Ovary (tissue), 10 donors: ENCODE data around the gene CCL14. TPM values are rescaled to one million over a fixed set of nuclear protein-coding genes. Genes with fewer than 3 reads are reported as not detected.

Experiments
- DNase-seq, 5 donors: peaks; one replicate each; pipeline ENCODE4 v3.0.0-alpha.2; 2019 to 2020
- H3K27ac ChIP-seq, 2 donors: fragments of 200-600 bp; one replicate each; pipeline versions ENCODE4 v1.5.1 to v1.8.0; 2019 to 2022
- H3K27me3 ChIP-seq: fragments of 200-600 bp; one replicate; pipeline ENCODE4 v1.8.0; 2022
- H3K36me3 ChIP-seq: fragments of 200-600 bp; sonication (generic); one replicate; pipeline ENCODE4 v1.5.1; 2019
- H3K4me1 ChIP-seq: one replicate; pipeline ENCODE4 v1.8.1; 2013; ENCODE audit warnings: mild to moderate bottlenecking, moderate library complexity; ENCODE audit not compliant: insufficient read depth
- H3K4me3 ChIP-seq: fragments of 200-600 bp; sonication (generic); one replicate; pipeline ENCODE4 v1.5.1; 2017
- H3K9me3 ChIP-seq, 2 donors: fragments of 200-600 bp in 1 of 2; sonication (generic) in 1 of 2; one replicate each; pipeline versions ENCODE4 v1.5.1 to v1.8.1; 2013 to 2019; ENCODE audit warnings: mild to moderate bottlenecking in 1 of 2, moderate library complexity in 1 of 2
- EP300 ChIP-seq: sonication (generic); formaldehyde crosslinking; IDR thresholded peaks from one replicate; pipeline ENCODE4 v1.6.1; 2017; ENCODE audit warnings: antibody characterized with exemption
- POLR2A ChIP-seq: fragments of 450-650 bp; IDR thresholded peaks from one replicate; pipeline ENCODE4 v1.6.1; 2017; ENCODE audit warnings: antibody characterized with exemption, mild to moderate bottlenecking, moderate library complexity
- WGBS, 3 donors: extraction: QIAGEN DNeasy Blood & Tissue Kit in 1 of 3; methylation state at CpG; one replicate each; pipeline versions ENCODE4 v1.1.5 to v1.1.7; 2013 to 2017; 5-methylcytosine and 5-hydroxymethylcytosine counted together
- intact Hi-C, 4 donors: fragments of 100-400 bp; cut with DNase I; formaldehyde crosslinking; loops; one replicate each; pipeline versions ENCODE4 v1.11.0 to v1.15.1; 2022 to 2023
- long read RNA-seq, 3 donors: library from polyadenylated mRNA in 2 of 3; unstranded in 2 of 3; transcript quantifications; one replicate each; pipeline ENCODE4 v2.0.0 and lab custom pipeline, GENCODE V29; 2021 to 2026
- polyA plus RNA-seq, 2 donors: library from polyadenylated mRNA; stranded (reverse); fragments of 200-250 nt in 1 of 2; fragments of 350-450 nt in 1 of 2; fragmentation: Illumina TruSeq in 1 of 2; extraction: RNeasy Lipid Tissue Mini Kit (QIAGEN cat#74804) in 1 of 2; gene quantifications; one replicate each; pipeline ENCODE4 v1.2.3, GENCODE V29; 2013 to 2014
- total RNA-seq, 7 donors: library from RNA; depleted of rRNA in 2 of 7; stranded (reverse); fragments of >200 nt in 2 of 7; fragmentation: NEBNext Ultra II Directional in 3 of 7; extraction: Animal tissue kit (Norgen Biotek cat#: 25700) in 3 of 7; gene quantifications; one replicate each; pipeline versions ENCODE4 v1.1.0 to v1.2.4, GENCODE V29; 2016 to 2023
- TF ChIP-seq, protein P1 (sequence below), 3 donors: fragments of 450-650 bp in 2 of 3; fragments of 200-600 bp in 1 of 3; IDR thresholded peaks; one replicate each; pipeline versions ENCODE4 v1.5.1 to v1.8.0; 2016 to 2022; ENCODE audit warnings: antibody characterized with exemption in 3 of 3, mild to moderate bottlenecking in 1 of 3
- donor health status: DM: no; HTN: no; CAD: no; lungs with moderate emphysema.
- donor health status: DM: no; HTN: no; CAD: no.
- donor health status: Bipolar disorder and iron deficiency.
- donor health status: DM: yes; HTN: yes; CAD: no.
- donor health status: DM: no; HTN: no; CAD: no.
- donor health status: DM: yes; HTN: yes; CAD: no.

Gene CCL14
- total RNA-seq, result 10 to 100 TPM in 4 of 7 donors, 1 to 10 TPM in 3; 3.3 to 64.8 (median 11.7) TPM
- 100 to 1,000 TPM in 1 of 2 donors, 10 to 100 TPM in 1; 37.4 to 411 TPM for polyA plus RNA-seq
- long read RNA-seq, donor 1, result 0 reads
- long read RNA-seq, donor 2, partial matches to known transcripts, result 0 of 4 reads
- long read RNA-seq, donor 2, other reads (novel, unspliced or antisense), result 0 of 4 reads
- long read RNA-seq, donor 3, transcript CCL14-202 (3 exons, 898 nt), result major isoform, 6 of 7 reads
- long read RNA-seq, donor 3, partial matches to known transcripts, result 1 of 7 reads
- long read RNA-seq, donor 3, other reads (novel, unspliced or antisense), result 0 of 7 reads

DNA sequence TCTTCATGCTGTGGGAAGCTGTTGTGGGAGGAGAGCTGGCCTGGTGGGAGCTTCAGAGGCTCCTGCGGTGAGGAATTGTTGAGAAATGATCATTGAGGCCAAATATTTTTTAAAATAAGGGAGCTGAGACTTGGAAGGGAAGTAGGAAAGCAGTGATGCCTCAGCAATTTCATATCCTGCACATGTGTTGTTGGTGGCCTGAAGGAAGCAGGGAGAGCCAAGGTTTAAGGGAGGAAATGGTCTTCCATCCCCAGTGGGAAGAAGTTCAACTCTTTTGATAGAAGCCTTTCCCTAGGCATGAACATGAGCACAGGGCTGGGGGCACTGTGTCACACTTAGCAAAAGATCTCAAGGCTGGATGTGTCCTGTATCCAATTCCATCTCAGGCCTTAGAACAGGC, at the start of gene CCL14:
CCL14 (minus strand) TSS at position 87 of the 400 bp plus-strand sequence; CDS start at position 7, 80 bp downstream.
- no peak within 1 kb of the TSS for H3K4me3 ChIP-seq
- no peaks in the 10 kb centered on the region for H3K4me1 ChIP-seq
- no peak for DNase-seq
- no peaks in the 10 kb centered on the region for H3K36me3 ChIP-seq
- TF ChIP-seq POLR2A, result no peak
- no peaks in the 10 kb centered on the region for H3K27me3 ChIP-seq
- 50 to 55% (median 51%) methylated on average over 1 of the region's 1 CpG for WGBS, 3 donors
- H3K9me3 ChIP-seq, result no peaks in the 10 kb centered on the region
- no peak within 1 kb of the TSS for H3K27ac ChIP-seq
- intact Hi-C loops, result no loop called here

DNA sequence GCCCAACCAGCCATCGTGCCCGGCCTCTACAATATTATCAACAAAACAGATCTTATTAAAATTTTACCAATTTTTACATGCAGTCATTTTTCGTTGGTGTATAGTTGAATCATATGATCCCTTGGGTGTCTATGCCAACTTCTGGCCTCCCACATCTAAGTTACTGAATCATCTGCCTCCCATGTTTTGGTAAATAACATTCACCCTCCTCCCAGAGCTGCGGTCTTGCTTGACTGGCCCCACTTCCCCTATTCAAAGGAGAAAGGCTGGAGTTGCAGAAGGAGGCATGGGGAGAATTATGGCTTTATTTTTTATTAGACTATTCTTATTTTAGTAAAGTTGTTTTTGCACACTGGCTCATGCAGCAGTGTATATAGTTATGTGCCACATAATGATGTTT, 49.7 kb upstream of the CCL14 start:
- Histone ChIP-seq H3K36me3 (no peaks in the 10 kb centered on the region), H3K4me3 (no peak overlapping the region), H3K27me3 (no peaks in the 10 kb centered on the region), H3K9me3 (no peaks in the 10 kb centered on the region), H3K4me1 (no peaks in the 10 kb centered on the region), H3K27ac (no peak overlapping the region)
- 80 to 89% (median 83%) methylated on average over 4 of the region's 4 CpGs for WGBS, 3 donors
- TF ChIP-seq, protein P1, sequence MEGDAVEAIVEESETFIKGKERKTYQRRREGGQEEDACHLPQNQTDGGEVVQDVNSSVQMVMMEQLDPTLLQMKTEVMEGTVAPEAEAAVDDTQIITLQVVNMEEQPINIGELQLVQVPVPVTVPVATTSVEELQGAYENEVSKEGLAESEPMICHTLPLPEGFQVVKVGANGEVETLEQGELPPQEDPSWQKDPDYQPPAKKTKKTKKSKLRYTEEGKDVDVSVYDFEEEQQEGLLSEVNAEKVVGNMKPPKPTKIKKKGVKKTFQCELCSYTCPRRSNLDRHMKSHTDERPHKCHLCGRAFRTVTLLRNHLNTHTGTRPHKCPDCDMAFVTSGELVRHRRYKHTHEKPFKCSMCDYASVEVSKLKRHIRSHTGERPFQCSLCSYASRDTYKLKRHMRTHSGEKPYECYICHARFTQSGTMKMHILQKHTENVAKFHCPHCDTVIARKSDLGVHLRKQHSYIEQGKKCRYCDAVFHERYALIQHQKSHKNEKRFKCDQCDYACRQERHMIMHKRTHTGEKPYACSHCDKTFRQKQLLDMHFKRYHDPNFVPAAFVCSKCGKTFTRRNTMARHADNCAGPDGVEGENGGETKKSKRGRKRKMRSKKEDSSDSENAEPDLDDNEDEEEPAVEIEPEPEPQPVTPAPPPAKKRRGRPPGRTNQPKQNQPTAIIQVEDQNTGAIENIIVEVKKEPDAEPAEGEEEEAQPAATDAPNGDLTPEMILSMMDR (IDR thresholded peaks at IDR 0.05), result no peak
- no peak for TF ChIP-seq EP300
- no peak for TF ChIP-seq POLR2A
- no peak for DNase-seq
- intact Hi-C loops, result no loop called here

DNA sequence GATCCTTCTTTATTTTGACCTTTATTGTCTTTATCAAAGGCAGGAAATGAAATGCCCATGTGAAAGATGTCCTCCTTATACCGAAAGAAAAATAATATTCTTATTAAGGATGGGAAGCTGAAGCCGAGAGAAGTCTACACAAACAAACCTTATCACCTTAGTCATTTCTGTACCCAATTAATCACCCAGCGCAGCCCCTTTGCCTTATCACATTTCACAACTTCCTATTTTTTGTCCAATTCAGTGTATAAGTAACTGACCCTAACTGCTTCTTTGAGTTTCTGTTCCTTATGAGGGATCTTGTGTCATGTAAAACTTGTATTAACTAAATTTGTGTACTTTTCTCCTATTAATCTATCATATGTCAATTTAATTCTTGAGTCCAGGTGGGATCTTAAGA, 47.6 kb upstream of the CCL14 start:
- H3K27ac ChIP-seq, result no peak overlapping the region
- TF ChIP-seq EP300 (no peak), POLR2A (no peak)
- TF ChIP-seq, protein P1 (IDR thresholded peaks at IDR 0.05), result no peak
- H3K27me3 ChIP-seq, result no peaks in the 10 kb centered on the region
- 5 to 7% (median 7%) methylated on average over 3 of the region's 3 CpGs for WGBS, 3 donors
- no peak for DNase-seq
- H3K36me3 ChIP-seq, result no peaks in the 10 kb centered on the region
- no peaks in the 10 kb centered on the region for H3K4me1 ChIP-seq
- no peak overlapping the region for H3K4me3 ChIP-seq
- intact Hi-C loops, result loop anchor here in 1 of 4 donors (5.0 kb wide), 1 partner anchor 1213 kb away; no protein-coding TSS in a partner anchor
- H3K9me3 ChIP-seq, result no peaks in the 10 kb centered on the region

DNA sequence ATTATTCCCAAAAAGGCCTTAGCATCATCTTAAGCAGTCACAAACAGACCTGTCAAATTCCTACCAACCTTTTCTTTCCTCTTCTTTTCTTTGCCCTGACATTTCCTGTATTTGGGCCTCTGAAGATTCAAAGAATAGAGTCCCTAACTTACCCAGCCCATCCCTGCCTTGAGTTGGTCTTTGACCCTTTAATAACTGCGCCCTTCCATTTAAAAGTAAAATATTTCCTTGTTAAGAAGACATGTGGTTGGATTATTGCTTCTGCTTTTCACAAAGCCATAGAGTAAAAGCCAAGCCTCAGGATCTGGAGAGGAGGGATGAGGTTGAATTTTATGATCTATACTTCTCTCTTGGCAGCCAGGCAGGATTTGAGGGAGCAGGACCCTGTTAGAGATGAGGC, 44.4 kb upstream of the CCL14 start:
- DNase-seq, result no peak
- H3K4me3 ChIP-seq, result no peak overlapping the region
- WGBS, 3 donors, result 91 to 92% (median 91%) methylated on average over 1 of the region's 1 CpG
- H3K9me3 ChIP-seq, result no peaks in the 10 kb centered on the region
- intact Hi-C loops, result loop anchor here in 1 of 4 donors (5.0 kb wide), 1 partner anchor 1216 kb away; no protein-coding TSS in a partner anchor
- no peaks in the 10 kb centered on the region for H3K27me3 ChIP-seq
- no peaks in the 10 kb centered on the region for H3K36me3 ChIP-seq
- no peak for TF ChIP-seq EP300
- TF ChIP-seq, protein P1 (IDR thresholded peaks at IDR 0.05), result no peak
- no peak for TF ChIP-seq POLR2A
- H3K4me1 ChIP-seq, result no peaks in the 10 kb centered on the region
- H3K27ac ChIP-seq, result no peak overlapping the region

DNA sequence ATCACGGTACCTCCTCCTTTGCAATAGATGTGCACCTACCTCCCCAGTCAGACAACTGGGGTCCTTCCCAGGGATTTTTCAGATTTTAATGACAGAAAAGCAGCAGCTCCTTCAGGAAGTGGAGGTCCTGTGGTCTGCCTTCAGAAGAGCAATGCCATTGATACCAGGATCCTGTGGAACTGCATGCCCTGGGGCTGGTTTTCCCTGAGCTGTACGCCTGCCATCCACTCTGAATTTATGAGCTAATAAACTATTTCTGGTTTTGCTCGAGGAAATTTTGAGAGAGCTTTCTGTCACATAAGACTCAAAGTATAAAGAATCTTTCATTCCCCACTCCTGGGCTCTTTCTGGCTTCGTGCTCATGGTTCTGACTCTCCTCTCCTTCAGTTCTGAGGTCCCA, 41.2 kb upstream of the CCL14 start:
- Histone ChIP-seq H3K9me3 (peaks cover 0 to 6% of the 10 kb centered on the region in 2 donors), H3K4me1 (no peaks in the 10 kb centered on the region), H3K36me3 (no peaks in the 10 kb centered on the region), H3K27ac (no peak overlapping the region), H3K4me3 (no peak overlapping the region), H3K27me3 (no peaks in the 10 kb centered on the region)
- TF ChIP-seq POLR2A (no peak), EP300 (no peak)
- TF ChIP-seq, protein P1 (IDR thresholded peaks at IDR 0.05), result no peak
- no peak for DNase-seq
- WGBS, 3 donors, result 43 to 55% (median 47%) methylated on average over 4 of the region's 4 CpGs
- intact Hi-C loops, result no loop called here
